ENCODE results near the gene CXCL1. TPM values are rescaled to one million over a fixed set of nuclear protein-coding genes. Genes with fewer than 3 reads are reported as not detected.

CXCL1 gene
- total RNA-seq, 1 experiment from 2014 or later, result not detected

- BruUV-seq (replicated peaks), result no TSS peak
- CTCF ChIA-PET, result no interaction called here
- no peak for DNase-seq
- H3K27me3 ChIP-seq (replicated peaks; ENCODE audit: control insufficient read depth, insufficient read depth, low read length), result no peaks in the 10 kb centered on the region
- Mint-ChIP-seq H3K27ac (ENCODE audit: unreplicated experiment) (no peak overlapping the region), H3K4me3 (ENCODE audit: unreplicated experiment) (no peak overlapping the region), H3K27me3 (ENCODE audit: insufficient read depth, unreplicated experiment) (no peaks in the 10 kb centered on the region), H3K9me3 (ENCODE audit: unreplicated experiment) (no peaks in the 10 kb centered on the region), H3K36me3 (ENCODE audit: insufficient read depth, unreplicated experiment) (no peaks in the 10 kb centered on the region), H3K4me1 (ENCODE audit: low read depth, unreplicated experiment) (no peaks in the 10 kb centered on the region)
- H3K9me3 ChIP-seq, result no peaks in the 10 kb centered on the region
- no peaks in the 10 kb centered on the region for H3K36me3 ChIP-seq (ENCODE audit: control insufficient read depth, insufficient read depth, low read length)
- no peak for TF ChIP-seq CTCF (IDR thresholded peaks at IDR 0.05; ENCODE audit: insufficient read depth in 1 of 2, low read depth in 1 of 2, low read length in 1 of 2, severe bottlenecking in 1 of 2, unreplicated experiment in 1 of 2)
- no peaks in the 10 kb centered on the region for H3K4me1 ChIP-seq
- H3K4me3 ChIP-seq (ENCODE audit: low read depth, low read length), result no peak overlapping the region
- intact Hi-C loops (cut with micrococcal nuclease; ENCODE audit: unreplicated experiment), result no loop called here
- POLR2A ChIA-PET, result no interaction called here
Observed at GRCh38 chr4:73831569-73831968, 37.6 kb upstream of the CXCL1 start.

GRCh38 chr4:73832651-73833237, 36.4 kb upstream of the CXCL1 start:
- POLR2A ChIA-PET, result no interaction called here
- no peak overlapping the region for H3K27ac Mint-ChIP-seq (ENCODE audit: unreplicated experiment)

GRCh38 chr4:73836373-73837279, 32.6 kb upstream of the CXCL1 start, which contains the start of gene CXCL6:
Gene CXCL6, plus strand, starts transcription at chr4:73836678. Its CDS starts 73 bp downstream, at chr4:73836751.
- H3K9me3 Mint-ChIP-seq (ENCODE audit: unreplicated experiment), result no peaks in the 10 kb centered on the region
- Histone ChIP-seq H3K27me3 (replicated peaks; ENCODE audit: control insufficient read depth, insufficient read depth, low read length) (no peaks in the 10 kb centered on the region), H3K4me1 (no peaks in the 10 kb centered on the region), H3K4me3 (ENCODE audit: low read depth, low read length) (peak within 1 kb of the TSS; percentile 27), H3K9me3 (no peaks in the 10 kb centered on the region), H3K36me3 (ENCODE audit: control insufficient read depth, insufficient read depth, low read length) (no peaks in the 10 kb centered on the region)
- ChIA-PET POLR2A (no interaction called here), CTCF (no interaction called here)
- DNase-seq, result peak in 1 of 2 experiments; percentile 30
- H3K27ac Mint-ChIP-seq (ENCODE audit: unreplicated experiment), result no peak within 1 kb of the TSS
- H3K4me3 Mint-ChIP-seq (ENCODE audit: unreplicated experiment), result peak within 1 kb of the TSS; percentile 70
- H3K36me3 Mint-ChIP-seq (ENCODE audit: insufficient read depth, unreplicated experiment), result no peaks in the 10 kb centered on the region
- no peak for TF ChIP-seq CTCF (IDR thresholded peaks at IDR 0.05; ENCODE audit: insufficient read depth in 1 of 2, low read depth in 1 of 2, low read length in 1 of 2, severe bottlenecking in 1 of 2, unreplicated experiment in 1 of 2)
- H3K4me1 Mint-ChIP-seq (ENCODE audit: low read depth, unreplicated experiment), result no peaks in the 10 kb centered on the region
- no TSS peak for BruUV-seq (replicated peaks)
- intact Hi-C loops (cut with micrococcal nuclease; ENCODE audit: unreplicated experiment), result no loop called here
- peaks cover 9% of the 10 kb centered on the region for H3K27me3 Mint-ChIP-seq (ENCODE audit: insufficient read depth, unreplicated experiment)

More at GRCh38 chr4:73832651-73833237, 36.4 kb upstream of the CXCL1 start:
- no peak for TF ChIP-seq CTCF (IDR thresholded peaks at IDR 0.05; ENCODE audit: insufficient read depth in 1 of 2, low read depth in 1 of 2, low read length in 1 of 2, severe bottlenecking in 1 of 2, unreplicated experiment in 1 of 2)
- Histone ChIP-seq H3K4me1 (no peaks in the 10 kb centered on the region), H3K9me3 (no peaks in the 10 kb centered on the region), H3K4me3 (ENCODE audit: low read depth, low read length) (no peak overlapping the region), H3K27me3 (replicated peaks; ENCODE audit: control insufficient read depth, insufficient read depth, low read length) (no peaks in the 10 kb centered on the region), H3K36me3 (ENCODE audit: control insufficient read depth, insufficient read depth, low read length) (no peaks in the 10 kb centered on the region)
- Mint-ChIP-seq H3K36me3 (ENCODE audit: insufficient read depth, unreplicated experiment) (no peaks in the 10 kb centered on the region), H3K9me3 (ENCODE audit: unreplicated experiment) (no peaks in the 10 kb centered on the region), H3K27me3 (ENCODE audit: insufficient read depth, unreplicated experiment) (no peaks in the 10 kb centered on the region), H3K4me3 (ENCODE audit: unreplicated experiment) (no peak overlapping the region), H3K4me1 (ENCODE audit: low read depth, unreplicated experiment) (no peaks in the 10 kb centered on the region)
- intact Hi-C loops (cut with micrococcal nuclease; ENCODE audit: unreplicated experiment), result no loop called here
- CTCF ChIA-PET, result no interaction called here
- DNase-seq, result no peak
- BruUV-seq (replicated peaks), result no TSS peak

Measured in Caco-2 (cell line).